ENCODE data around the gene CIDEA. TPM values are rescaled to one million over a fixed set of nuclear protein-coding genes. Genes with fewer than 3 reads are reported as not detected.

Gene CIDEA
- total and polyA plus RNA-seq, 2 donors (not counting 1 experiment from before 2014, with no cell fraction given): not detected

DNA sequence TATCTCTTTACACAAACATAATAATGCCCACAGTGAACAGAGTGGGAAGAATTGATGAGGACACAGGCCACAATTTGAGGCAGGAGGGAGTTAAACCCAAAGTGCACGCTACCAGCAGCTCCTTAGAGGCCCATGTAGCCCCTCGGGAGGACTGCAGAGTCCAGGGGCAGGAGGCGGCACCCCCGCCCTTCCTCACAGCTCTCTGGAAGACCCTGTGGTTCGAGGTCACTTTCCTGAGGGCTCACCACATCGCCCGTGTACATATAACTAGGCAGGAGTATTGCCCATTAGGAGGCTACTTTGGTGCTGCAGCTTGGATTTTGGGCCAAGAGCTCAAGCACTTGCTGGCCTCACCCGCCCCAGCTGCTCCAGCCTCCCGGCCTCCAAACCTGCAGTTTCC, 22.2 kb upstream of the CIDEA start:
- no peak overlapping the region for H3K4me3 ChIP-seq (ENCODE audit: control extremely low read depth in 1 of 5, extremely low read depth in 1 of 5, insufficient read depth in 1 of 5, low read depth in 2 of 5, low read length in 4 of 5)
- H3K36me3 ChIP-seq (replicated peaks in 1 of 2; ENCODE audit: control extremely low read depth in 1 of 2, control insufficient read depth in 1 of 2, extremely low read depth in 1 of 2, insufficient read depth in 2 of 2, low read length in 1 of 2): no peaks in the 10 kb centered on the region
- peaks cover 8% of the 10 kb centered on the region for H3K27me3 Mint-ChIP-seq
- H3K9me3 Mint-ChIP-seq (ENCODE audit: insufficient read depth): no peaks in the 10 kb centered on the region
- H3K4me2 ChIP-seq (replicated peaks; ENCODE audit: low read depth, low read length, poor library complexity, severe bottlenecking): no peak overlapping the region
- H2AFZ ChIP-seq (ENCODE audit: insufficient read depth, low read depth, low read length, poor library complexity, severe bottlenecking): no peak overlapping the region
- peaks cover 0 to 8% (median 2%) of the 10 kb centered on the region in 4 experiments for H3K27me3 ChIP-seq (replicated peaks in 1 of 4; ENCODE audit: control extremely low read depth in 1 of 4, control insufficient read depth in 3 of 4, insufficient read depth in 4 of 4, low read length in 3 of 4)
- H3K4me1 ChIP-seq (ENCODE audit: control insufficient read depth in 2 of 2, insufficient read depth in 2 of 2, low read length in 2 of 2): peaks cover 1 to 3% of the 10 kb centered on the region in 2 donors
- no peak overlapping the region for H3K27ac Mint-ChIP-seq
- H3K9me3 ChIP-seq (ENCODE audit: control extremely low read depth in 1 of 3, control insufficient read depth in 2 of 3, insufficient read depth in 1 of 3, low read length in 2 of 3): peaks cover 0 to 11% (median 0%) of the 10 kb centered on the region in 3 donors
- no peak overlapping the region for H3K27ac ChIP-seq (ENCODE audit: low read length in 2 of 2)
- 91% methylated on average over 7 of the region's 9 CpGs for WGBS (ENCODE audit: insufficient coverage)
- H3K9ac ChIP-seq (ENCODE audit: low read length): no peak overlapping the region
- peaks cover 2% of the 10 kb centered on the region for H3K4me1 Mint-ChIP-seq
- H3K4me3 Mint-ChIP-seq: no peak overlapping the region
- intact Hi-C loops (cut with micrococcal nuclease): no loop called here
- H4K20me1 ChIP-seq (ENCODE audit: control insufficient read depth, insufficient read depth, low read length, poor library complexity, severe bottlenecking): no peaks in the 10 kb centered on the region
- ATAC-seq (ENCODE audit: low read depth): no peak
- no peak for TF ChIP-seq CTCF (IDR thresholded peaks at IDR 0.05)
- TF ChIP-seq EZH2 (IDR thresholded peaks at IDR 0.05; ENCODE audit: borderline replicate concordance, insufficient read depth, low read depth, low read length, poor library complexity, severe bottlenecking): no peak
- DNase-seq: no peak
- CTCF ChIA-PET: interaction anchor here (1.8 kb wide), 1 partner anchor 294 kb away, joined by 4 read pairs; no protein-coding TSS in a partner anchor
- no peaks in the 10 kb centered on the region for H3K79me2 ChIP-seq (ENCODE audit: control insufficient read depth, insufficient read depth, low read length)
- POLR2A ChIA-PET: no interaction called here

DNA sequence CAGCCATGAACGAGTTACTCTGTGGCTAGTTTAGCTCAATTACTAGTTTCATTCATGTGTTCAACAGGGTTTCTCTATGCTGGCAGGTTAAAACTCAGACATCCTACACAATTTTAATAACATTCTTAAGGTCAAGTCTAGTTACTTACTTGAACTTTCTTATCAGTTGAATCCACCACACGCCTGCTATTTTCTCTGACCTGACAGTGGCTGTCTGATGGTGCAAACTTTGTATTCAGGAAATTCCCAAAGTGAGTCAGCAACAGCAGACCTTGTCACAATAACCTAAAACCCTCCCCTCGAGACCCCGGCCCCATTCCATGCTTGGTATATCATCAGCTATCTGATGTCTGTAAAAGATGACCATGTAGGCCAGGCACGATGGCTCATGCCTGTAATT, 20.8 kb upstream of the CIDEA start:
- Histone ChIP-seq H3K4me3 (ENCODE audit: control extremely low read depth in 1 of 5, extremely low read depth in 1 of 5, insufficient read depth in 1 of 5, low read depth in 2 of 5, low read length in 4 of 5) (no peak overlapping the region), H3K9me3 (ENCODE audit: control extremely low read depth in 1 of 3, control insufficient read depth in 2 of 3, insufficient read depth in 1 of 3, low read length in 2 of 3) (peaks cover 0 to 11% (median 0%) of the 10 kb centered on the region in 3 donors), H3K36me3 (replicated peaks in 1 of 2; ENCODE audit: control extremely low read depth in 1 of 2, control insufficient read depth in 1 of 2, extremely low read depth in 1 of 2, insufficient read depth in 2 of 2, low read length in 1 of 2) (no peaks in the 10 kb centered on the region), H3K4me1 (ENCODE audit: control insufficient read depth in 2 of 2, insufficient read depth in 2 of 2, low read length in 2 of 2) (peaks cover 3 to 4% of the 10 kb centered on the region in 2 donors), H3K27ac (ENCODE audit: low read length in 2 of 2) (no peak overlapping the region), H3K4me2 (replicated peaks; ENCODE audit: low read depth, low read length, poor library complexity, severe bottlenecking) (no peak overlapping the region), H2AFZ (ENCODE audit: insufficient read depth, low read depth, low read length, poor library complexity, severe bottlenecking) (no peak overlapping the region), H4K20me1 (ENCODE audit: control insufficient read depth, insufficient read depth, low read length, poor library complexity, severe bottlenecking) (no peaks in the 10 kb centered on the region), H3K27me3 (replicated peaks in 1 of 4; ENCODE audit: control extremely low read depth in 1 of 4, control insufficient read depth in 3 of 4, insufficient read depth in 4 of 4, low read length in 3 of 4) (peaks cover 0 to 10% (median 2%) of the 10 kb centered on the region in 4 experiments), H3K9ac (ENCODE audit: low read length) (no peak overlapping the region), H3K79me2 (ENCODE audit: control insufficient read depth, insufficient read depth, low read length) (no peaks in the 10 kb centered on the region)
- ChIA-PET POLR2A (no interaction called here), CTCF (interaction anchor here (1.8 kb wide), 1 partner anchor 295 kb away, joined by 4 read pairs; no protein-coding TSS in a partner anchor)
- TF ChIP-seq CTCF (IDR thresholded peaks at IDR 0.05): no peak
- no peak for TF ChIP-seq EZH2 (IDR thresholded peaks at IDR 0.05; ENCODE audit: borderline replicate concordance, insufficient read depth, low read depth, low read length, poor library complexity, severe bottlenecking)
- no peaks in the 10 kb centered on the region for H3K9me3 Mint-ChIP-seq (ENCODE audit: insufficient read depth)
- no peak for ATAC-seq (ENCODE audit: low read depth)
- 58% methylated on average over 1 of the region's 5 CpGs for WGBS (ENCODE audit: insufficient coverage)
- H3K27me3 Mint-ChIP-seq: peaks cover 11% of the 10 kb centered on the region
- H3K27ac Mint-ChIP-seq: no peak overlapping the region
- DNase-seq: no peak
- no peak overlapping the region for H3K4me3 Mint-ChIP-seq
- H3K4me1 Mint-ChIP-seq: peaks cover 2% of the 10 kb centered on the region
- intact Hi-C loops (cut with micrococcal nuclease): no loop called here

All from B cell (primary cell).